Amniotic stem cell (primary cell): ENCODE data around the gene CFAP74.

ENCODE experiments used
- DNase-seq: peaks from one replicate; lab custom pipeline; 2025; lab: John Stamatoyannopoulos, UW

The CFAP74 gene

DNA sequence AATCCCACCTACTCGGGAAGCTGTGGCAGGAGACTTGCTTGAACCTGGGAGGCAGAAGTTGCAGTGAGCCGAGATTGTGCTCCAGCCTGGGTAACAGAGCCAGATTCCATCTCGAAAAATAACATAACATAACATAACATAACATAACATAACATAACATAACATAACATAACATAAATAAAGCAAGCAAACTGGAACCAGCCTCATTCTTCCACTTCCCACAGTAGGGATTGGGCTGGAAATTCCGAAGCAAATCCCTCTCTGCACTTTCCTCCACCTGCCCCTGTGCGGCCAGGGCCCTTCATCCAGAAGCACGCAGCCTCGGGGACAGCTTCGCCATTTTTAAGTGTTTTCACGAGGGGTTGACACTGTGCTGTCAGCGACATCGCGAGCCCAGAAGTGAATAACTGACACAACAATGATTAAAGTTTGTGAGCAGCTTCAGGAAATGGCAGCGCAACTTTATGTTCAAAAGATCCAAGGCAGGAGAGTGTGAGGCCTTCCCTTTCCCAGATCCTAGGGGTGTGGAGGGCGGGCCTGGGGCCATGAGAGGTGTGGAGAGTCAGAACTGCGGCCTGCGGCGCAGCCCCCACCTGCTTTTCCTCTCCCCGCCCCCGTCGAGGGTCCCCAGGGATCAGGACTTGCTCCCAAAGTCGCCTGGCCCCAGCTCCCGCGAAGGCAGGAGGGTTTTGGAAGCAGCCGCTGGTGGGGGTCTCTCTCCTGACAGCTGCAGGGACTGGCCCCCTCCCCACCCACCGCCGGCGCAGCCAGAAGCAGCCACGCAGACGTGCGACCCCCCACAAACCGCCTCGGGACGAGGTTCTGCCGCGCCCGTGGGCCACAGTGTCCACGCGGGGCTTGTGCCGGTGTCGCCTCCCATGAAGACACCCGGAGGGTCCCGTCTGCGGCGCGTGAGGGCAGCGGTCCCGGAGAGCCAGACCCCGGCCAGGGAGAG is 14.9 kb upstream of the CFAP74 start:
- DNase-seq, result no peak

DNA sequence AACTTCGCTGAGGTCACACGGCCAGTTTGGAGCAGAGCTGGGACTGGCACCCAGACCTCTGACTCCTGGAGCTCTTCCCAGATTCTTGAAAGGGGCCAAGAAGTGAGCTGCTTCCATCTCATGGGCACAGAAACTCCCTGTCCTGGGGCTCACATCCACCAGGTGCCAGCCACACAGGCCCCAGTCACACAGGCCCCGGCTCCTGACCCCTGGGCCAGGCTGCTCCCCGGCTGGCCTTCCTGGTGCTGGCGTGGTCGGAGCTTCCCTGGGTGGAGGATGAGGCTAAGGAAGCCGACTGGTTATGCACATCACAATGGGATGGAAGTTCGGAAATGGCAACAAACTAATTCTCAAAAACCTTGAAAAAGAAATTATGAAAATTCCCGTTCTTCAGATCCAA is 12.5 kb upstream of the CFAP74 start:
- no peak for DNase-seq

GRCh38 chr1:2014741-2015735 is 11.5 kb upstream of the CFAP74 start:
- no peak for DNase-seq

GRCh38 chr1:2014181-2014580 is 10.6 kb upstream of the CFAP74 start:
- no peak for DNase-seq

GRCh38 chr1:2009101-2010053 is 5.8 kb upstream of the CFAP74 start:
- DNase-seq, result no peak

GRCh38 chr1:2004856-2005255 is 1.3 kb upstream of the CFAP74 start:
- DNase-seq, result no peak

DNA sequence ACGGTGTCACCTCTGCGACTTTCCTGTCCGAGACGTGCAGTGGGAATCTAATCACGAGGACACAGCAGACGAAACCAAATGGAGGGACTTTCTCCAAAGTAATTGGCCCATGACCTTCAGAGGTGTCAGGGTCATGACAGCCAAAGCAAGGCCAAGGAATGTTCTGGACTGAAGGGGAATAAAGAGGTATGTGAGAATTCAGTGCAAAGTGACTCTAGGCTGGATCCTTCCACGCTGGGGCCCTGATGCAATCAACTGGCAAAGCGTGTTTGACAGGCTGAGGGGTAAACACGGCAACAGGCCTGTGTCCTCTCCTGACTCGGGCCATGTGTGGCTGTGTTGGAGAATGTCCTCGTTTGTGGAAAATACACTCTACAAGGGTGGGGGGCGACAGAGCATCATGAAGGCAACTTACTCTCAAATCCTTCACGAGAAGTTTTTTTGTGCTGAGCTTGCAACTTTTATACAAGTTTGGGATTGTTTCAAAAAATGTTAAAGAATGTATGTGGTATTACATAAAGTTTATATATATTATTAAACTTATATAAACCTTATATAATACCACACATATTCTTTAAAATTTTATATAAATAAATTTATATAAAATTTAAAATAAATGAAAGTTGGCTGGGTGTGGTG is 1.7 kb downstream of the CFAP74 start:
- DNase-seq, result no peak

- no peak for DNase-seq
These were observed 2.7 kb downstream of the CFAP74 start for GRCh38 chr1:2000850-2001249.

GRCh38 chr1:2000432-2000831 is 3.2 kb downstream of the CFAP74 start:
- DNase-seq, result no peak

DNA sequence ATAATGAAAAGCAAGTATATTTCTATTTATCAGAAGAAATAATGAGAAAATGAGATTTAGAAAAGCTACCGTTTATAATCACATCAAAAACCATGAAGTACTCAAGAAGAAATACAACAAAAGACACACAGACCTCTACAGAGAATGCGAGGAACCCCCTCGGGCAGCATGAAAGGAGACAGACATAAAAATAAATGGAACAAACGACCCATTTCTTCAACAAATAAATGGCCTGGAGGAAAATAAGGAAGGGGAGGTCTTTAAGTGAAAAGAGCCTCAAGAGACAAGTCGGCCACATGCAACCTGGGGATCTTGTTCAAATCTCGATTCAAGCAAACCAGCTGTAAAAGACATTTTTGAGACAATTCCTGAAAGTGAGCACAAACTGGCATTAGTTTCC is 6.0 kb downstream of the CFAP74 start:
- DNase-seq, result no peak

GRCh38 chr1:1996207-1996651 is 7.4 kb downstream of the CFAP74 start:
- no peak for DNase-seq

DNA sequence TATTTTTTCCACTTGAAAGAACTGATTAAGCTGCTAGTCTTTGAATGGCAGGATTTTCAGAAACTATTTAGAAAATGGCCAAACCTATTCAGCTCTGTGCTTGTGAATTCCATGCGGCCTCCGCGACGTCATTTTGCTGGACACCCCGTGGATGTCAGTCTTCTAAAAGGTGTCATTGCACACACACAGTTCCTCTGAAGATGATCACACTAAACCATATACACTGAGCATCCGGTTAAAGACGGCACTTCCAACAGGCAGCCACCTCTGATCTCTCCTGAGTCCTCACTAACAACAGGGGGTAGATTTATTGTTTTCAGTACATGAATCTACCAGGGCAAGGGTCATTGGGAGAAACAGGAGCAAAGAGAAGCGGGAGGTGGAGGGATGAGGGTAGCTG is 9.1 kb downstream of the CFAP74 start:
- no peak for DNase-seq

DNA sequence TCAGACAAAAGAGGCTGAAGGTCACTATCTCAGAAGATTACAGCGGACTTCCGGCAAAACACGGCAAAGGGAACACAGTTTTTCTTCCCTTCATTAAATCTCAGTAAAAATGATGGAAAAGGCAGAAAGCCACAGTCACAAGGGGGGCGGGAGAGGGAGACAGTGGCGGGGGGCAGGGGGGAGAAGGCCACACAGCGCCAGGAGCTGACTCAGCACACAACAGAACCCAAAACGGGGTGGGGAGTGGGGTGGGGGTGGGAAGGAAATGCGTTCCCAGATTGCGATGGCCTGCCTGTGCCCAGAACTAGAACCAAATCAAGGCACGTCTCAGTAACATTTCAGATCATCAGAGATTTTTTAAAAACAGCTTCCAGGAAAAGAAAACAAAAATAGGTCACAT is 13.4 kb downstream of the CFAP74 start:
- no peak for DNase-seq

- no peak for DNase-seq
These were observed 13.8 kb downstream of the CFAP74 start for GRCh38 chr1:1989789-1990188.

- DNase-seq, result no peak
These were observed 14.5 kb downstream of the CFAP74 start for GRCh38 chr1:1989102-1989542.

DNA sequence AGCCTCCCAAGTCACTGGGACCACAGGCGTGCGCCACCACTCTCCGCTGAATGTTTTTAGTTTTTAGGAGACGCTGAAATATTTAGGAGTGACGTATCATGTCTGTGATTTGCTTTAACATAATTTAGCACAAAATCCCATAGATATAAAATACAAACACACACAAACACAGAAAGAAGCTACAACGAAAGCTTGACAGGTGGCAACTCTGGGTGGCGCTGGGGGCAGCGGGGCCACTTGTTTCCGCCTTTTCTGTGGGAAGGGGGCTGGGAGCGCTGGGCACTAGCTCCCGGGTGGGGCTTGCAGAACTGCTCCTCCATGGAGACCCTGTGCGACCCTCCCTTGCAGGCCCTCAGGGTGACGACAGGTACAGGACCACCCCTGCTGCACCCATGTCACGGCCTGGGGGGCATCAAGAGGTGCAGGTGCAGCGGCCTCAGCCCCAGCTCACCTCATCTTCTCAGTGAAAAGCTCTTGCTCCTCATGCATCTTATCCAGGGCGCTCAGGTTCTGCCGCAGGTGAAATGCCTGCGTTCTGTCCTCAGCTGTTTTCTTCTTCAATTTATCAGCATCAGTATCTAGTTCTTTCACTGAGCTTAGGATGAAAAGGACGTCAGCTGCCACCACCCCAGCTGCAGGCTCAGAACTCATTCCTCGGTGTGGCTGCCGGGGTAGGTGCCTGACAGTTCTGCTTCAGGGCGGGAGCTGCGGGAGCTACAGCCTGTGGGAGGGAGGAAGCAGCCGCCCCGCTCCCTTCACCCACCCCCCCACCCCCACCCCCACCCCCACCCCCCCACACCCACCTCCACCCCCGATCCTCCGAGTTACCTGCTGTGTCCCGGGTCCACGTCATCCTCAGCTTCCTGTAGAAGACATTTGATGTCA is 15.3 kb downstream of the CFAP74 start:
- DNase-seq, result no peak

GRCh38 chr1:1987142-1987510 is 16.5 kb downstream of the CFAP74 start:
- no peak for DNase-seq

DNA sequence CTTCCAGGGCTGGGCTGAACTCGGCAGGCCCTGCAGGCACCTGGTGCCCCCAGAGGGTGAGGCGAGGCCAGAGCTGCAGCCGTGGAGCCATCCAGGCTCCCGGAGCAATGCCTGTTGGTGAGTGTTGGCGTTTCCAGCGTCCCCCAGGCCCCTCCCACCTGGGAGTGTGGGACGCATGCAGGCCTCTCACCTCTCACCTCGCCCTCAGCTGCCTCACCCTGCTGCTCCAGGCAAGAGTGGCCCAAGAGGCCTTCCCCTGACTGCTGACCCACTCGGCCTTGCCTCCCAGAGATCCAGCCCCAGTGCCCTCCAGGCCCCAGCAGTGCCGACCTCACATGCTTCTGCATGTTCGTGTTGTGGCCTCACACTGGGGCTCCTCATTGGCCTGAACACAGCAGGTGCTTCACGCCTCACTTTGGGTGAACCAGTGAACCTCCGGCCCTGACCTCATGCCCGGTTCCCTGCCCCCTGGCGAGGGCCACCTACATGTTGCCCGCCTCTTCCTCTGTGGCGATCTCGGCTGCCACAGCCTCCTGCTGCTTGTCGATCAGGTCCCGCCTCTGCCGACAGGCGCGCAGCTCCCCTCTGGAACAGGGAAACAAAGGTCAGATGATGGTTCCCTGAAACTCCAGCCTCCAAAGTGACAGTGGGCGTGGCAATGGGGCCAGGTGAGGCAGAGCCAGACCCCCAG is 17.0 kb downstream of the CFAP74 start:
- no peak for DNase-seq

DNA sequence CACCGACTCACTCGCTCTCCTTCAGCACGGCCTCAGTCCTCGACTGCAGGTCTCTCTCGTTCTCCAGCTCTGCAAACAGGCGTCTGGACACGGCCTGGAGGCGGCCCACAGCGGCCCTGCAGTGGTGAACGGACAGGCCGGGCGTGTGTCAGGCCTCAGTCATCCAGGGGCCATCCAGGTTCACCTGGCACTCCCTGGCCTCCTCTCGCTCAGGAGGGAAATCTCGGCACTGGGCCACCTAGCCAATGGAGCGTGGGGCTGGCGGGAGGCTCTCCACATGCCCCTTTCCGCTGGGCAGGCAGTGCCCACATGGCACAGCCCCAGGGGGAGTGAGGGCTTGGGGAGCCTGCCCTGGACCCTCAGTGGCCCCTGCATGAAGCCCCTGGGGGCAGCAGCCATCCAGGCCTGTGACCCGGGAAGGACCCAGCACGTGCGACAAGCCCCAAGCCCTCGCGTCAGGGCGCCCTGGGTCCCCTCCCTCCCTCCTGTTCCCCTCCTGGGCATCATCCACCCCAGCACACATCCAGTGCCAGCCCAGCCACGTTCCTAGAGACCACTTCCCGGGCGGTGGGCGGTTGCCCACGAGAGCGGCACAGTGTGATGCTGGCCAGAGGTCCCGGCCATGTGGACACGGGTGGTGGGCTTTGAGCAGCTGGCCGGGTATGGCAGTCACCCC is 18.1 kb downstream of the CFAP74 start:
- no peak for DNase-seq
